ENCODE results near the gene ANKRD33. TPM values are rescaled to one million over a fixed set of nuclear protein-coding genes. Genes with fewer than 3 reads are reported as not detected.
A peak's percentile ranks its signal among the peaks of the same experiment; 100 is the strongest.

The ANKRD33 gene
- total RNA-seq, 4 donors from 2014 or later = 0.70 TPM; not detected in 3

GRCh38 chr12:51893786-51894185 lies 5.9 kb downstream of the ANKRD33 start:
- Histone ChIP-seq H3K36me3 (no peaks in the 10 kb centered on the region), H3K4me1 (peaks cover 0 to 32% (median 0%) of the 10 kb centered on the region in 3 donors), H3K27ac (no peak overlapping the region), H3K4me3 (no peak overlapping the region), H3K9me3 (no peaks in the 10 kb centered on the region), H3K27me3 (peaks cover 0 to 8% (median 0%) of the 10 kb centered on the region in 4 donors)
- DNase-seq = no peak
- WGBS, 2 donors = 62 to 69% methylated on average over 6 of the region's 6 CpGs
- intact Hi-C loops (cut with DNase I) = loop anchor here (10.0 kb wide), 1 partner anchor 91 kb away; no protein-coding TSS in a partner anchor
- TF ChIP-seq CTCF (IDR thresholded peaks at IDR 0.05) (no peak), POLR2A (IDR thresholded peaks at IDR 0.05) (no peak)

GRCh38 chr12:51895378-51896135 lies 7.7 kb downstream of the ANKRD33 start:
- Histone ChIP-seq H3K9me3 (no peaks in the 10 kb centered on the region), H3K4me3 (no peak overlapping the region), H3K27ac (no peak overlapping the region), H3K4me1 (peaks cover 0 to 34% (median 0%) of the 10 kb centered on the region in 3 donors), H3K27me3 (peaks cover 0 to 3% (median 0%) of the 10 kb centered on the region in 4 donors), H3K36me3 (no peaks in the 10 kb centered on the region)
- TF ChIP-seq CTCF (IDR thresholded peaks at IDR 0.05) = no peak
- DNase-seq = no peak
- intact Hi-C loops (cut with DNase I) = loop anchor here (10.0 kb wide), 1 partner anchor 89 kb away; no protein-coding TSS in a partner anchor
- 71 to 73% methylated on average over 3 to 5 of the region's 8 CpGs for WGBS, 2 donors

- WGBS, 2 donors = 70% methylated on average over 3 of the region's 3 CpGs
- intact Hi-C loops (cut with DNase I) = loop anchor here (10.0 kb wide), 1 partner anchor 89 kb away; no protein-coding TSS in a partner anchor
- no peak for DNase-seq
- no peaks in the 10 kb centered on the region for H3K9me3 ChIP-seq
- no peak overlapping the region for H3K4me3 ChIP-seq
- H3K27ac ChIP-seq = peak overlapping the region in 2 of 4 donors; percentile 35 to 63
- H3K27me3 ChIP-seq = peaks cover 0 to 3% (median 0%) of the 10 kb centered on the region in 4 donors
- no peaks in the 10 kb centered on the region for H3K36me3 ChIP-seq
- no peak for TF ChIP-seq POLR2A (IDR thresholded peaks at IDR 0.05)
- no peak for TF ChIP-seq CTCF (IDR thresholded peaks at IDR 0.05)
- H3K4me1 ChIP-seq = peaks cover 0 to 34% (median 0%) of the 10 kb centered on the region in 3 donors
Observed at GRCh38 chr12:51896236-51896635, 8.3 kb downstream of the ANKRD33 start.

- H3K9me3 ChIP-seq = no peaks in the 10 kb centered on the region
- peaks cover 0 to 3% (median 0%) of the 10 kb centered on the region in 4 donors for H3K27me3 ChIP-seq
- peaks cover 0 to 34% (median 0%) of the 10 kb centered on the region in 3 donors for H3K4me1 ChIP-seq
- no peak overlapping the region for H3K4me3 ChIP-seq
- intact Hi-C loops (cut with DNase I) = loop anchor here (10.0 kb wide), 1 partner anchor 88 kb away; no protein-coding TSS in a partner anchor
- 71 to 76% methylated on average over 3 to 8 of the region's 8 CpGs for WGBS, 2 donors
- no peak for DNase-seq
- H3K36me3 ChIP-seq = no peaks in the 10 kb centered on the region
- no peak for TF ChIP-seq CTCF (IDR thresholded peaks at IDR 0.05)
- no peak for TF ChIP-seq POLR2A (IDR thresholded peaks at IDR 0.05)
- H3K27ac ChIP-seq = peak overlapping the region in 3 of 4 donors; percentile 35 to 63 (median 38)
Observed at GRCh38 chr12:51897181-51897580, 9.3 kb downstream of the ANKRD33 start.

GRCh38 chr12:51898506-51898905 lies 10.6 kb downstream of the ANKRD33 start:
- Histone ChIP-seq H3K9me3 (no peaks in the 10 kb centered on the region), H3K4me3 (no peak overlapping the region), H3K36me3 (no peaks in the 10 kb centered on the region), H3K27me3 (peaks cover 0 to 3% (median 0%) of the 10 kb centered on the region in 4 donors), H3K4me1 (peaks cover 0 to 34% (median 0%) of the 10 kb centered on the region in 3 donors), H3K27ac (peak overlapping the region in 1 of 4 donors; percentile 36)
- TF ChIP-seq CTCF (IDR thresholded peaks at IDR 0.05) (no peak), POLR2A (IDR thresholded peaks at IDR 0.05) (no peak)
- no peak for DNase-seq
- WGBS, 2 donors = 69 to 75% methylated on average over 2 of the region's 2 CpGs
- intact Hi-C loops (cut with DNase I) = loop anchor here (10.0 kb wide), 1 partner anchor 86 kb away; no protein-coding TSS in a partner anchor

Data from esophagus squamous epithelium (tissue), 5 donors.